Measurements from ENCODE around the gene PRAC1. TPM values are rescaled to one million over a fixed set of nuclear protein-coding genes. Genes with fewer than 3 reads are reported as not detected.

The PRAC1 gene
- total RNA-seq, 1 experiment from 2014 or later: not detected

GRCh38 chr17:48746916-48747444 lies 24.7 kb upstream of the PRAC1 start:
- Histone ChIP-seq H3K9me3 (ENCODE audit: insufficient read depth, low read depth) (no peaks in the 10 kb centered on the region), H3K27ac (no peak overlapping the region), H3F3A (ENCODE audit: insufficient read depth, low read depth) (no peaks in the 10 kb centered on the region), H3K4me3 (no peak overlapping the region), H2AFZ (no peak overlapping the region), H3K79me2 (ENCODE audit: low read depth) (no peaks in the 10 kb centered on the region), H4K20me1 (ENCODE audit: insufficient read depth) (no peaks in the 10 kb centered on the region), H3K36me3 (ENCODE audit: low read depth) (no peaks in the 10 kb centered on the region), H3K9me2 (ENCODE audit: insufficient read depth) (no peaks in the 10 kb centered on the region), H3K4me2 (no peak overlapping the region), H3K4me1 (replicated peaks; ENCODE audit: insufficient read depth) (no peaks in the 10 kb centered on the region), H3K27me3 (ENCODE audit: insufficient read depth, low read depth) (peaks cover 96% of the 10 kb centered on the region)
- ChIA-PET CTCF (no interaction called here), POLR2A (ENCODE audit: unreplicated experiment) (no interaction called here)
- no TSS peak for BruUV-seq (replicated peaks)
- DNase-seq: no peak
- TF ChIP-seq CTCF (conservative IDR thresholded peaks at IDR 0.05) (no peak), EZH2 (IDR thresholded peaks at IDR 0.05; ENCODE audit: low read depth) (no peak)
- intact Hi-C loops (cut with micrococcal nuclease; ENCODE audit: unreplicated experiment): no loop called here

GRCh38 chr17:48745381-48746275 lies 23.3 kb upstream of the PRAC1 start:
- ChIA-PET POLR2A (ENCODE audit: unreplicated experiment) (interaction anchor here (0.6 to 0.7 kb wide), 2 partner anchors 248 to 415 kb away, joined by 5 to 6 read pairs; no protein-coding TSS in a partner anchor), CTCF (no interaction called here)
- Histone ChIP-seq H3K27me3 (ENCODE audit: insufficient read depth, low read depth) (peaks cover 96% of the 10 kb centered on the region), H3K4me1 (replicated peaks; ENCODE audit: insufficient read depth) (no peaks in the 10 kb centered on the region), H3K4me2 (no peak overlapping the region), H2AFZ (no peak overlapping the region), H3K9me3 (ENCODE audit: insufficient read depth, low read depth) (no peaks in the 10 kb centered on the region), H3K9me2 (ENCODE audit: insufficient read depth) (no peaks in the 10 kb centered on the region), H3K4me3 (no peak overlapping the region), H3F3A (ENCODE audit: insufficient read depth, low read depth) (no peaks in the 10 kb centered on the region), H3K36me3 (ENCODE audit: low read depth) (no peaks in the 10 kb centered on the region), H3K27ac (no peak overlapping the region), H4K20me1 (ENCODE audit: insufficient read depth) (no peaks in the 10 kb centered on the region), H3K79me2 (ENCODE audit: low read depth) (no peaks in the 10 kb centered on the region)
- TF ChIP-seq EZH2 (IDR thresholded peaks at IDR 0.05; ENCODE audit: low read depth) (no peak), CTCF (conservative IDR thresholded peaks at IDR 0.05) (no peak)
- DNase-seq: no peak
- no TSS peak for BruUV-seq (replicated peaks)
- intact Hi-C loops (cut with micrococcal nuclease; ENCODE audit: unreplicated experiment): no loop called here

- Histone ChIP-seq H3K4me2 (no peak overlapping the region), H3K27ac (no peak overlapping the region), H2AFZ (no peak overlapping the region), H3K79me2 (ENCODE audit: low read depth) (no peaks in the 10 kb centered on the region), H3K36me3 (ENCODE audit: low read depth) (no peaks in the 10 kb centered on the region), H3F3A (ENCODE audit: insufficient read depth, low read depth) (no peaks in the 10 kb centered on the region), H3K4me1 (replicated peaks; ENCODE audit: insufficient read depth) (no peaks in the 10 kb centered on the region), H3K9me2 (ENCODE audit: insufficient read depth) (no peaks in the 10 kb centered on the region), H3K4me3 (no peak overlapping the region), H4K20me1 (ENCODE audit: insufficient read depth) (no peaks in the 10 kb centered on the region), H3K9me3 (ENCODE audit: insufficient read depth, low read depth) (no peaks in the 10 kb centered on the region), H3K27me3 (ENCODE audit: insufficient read depth, low read depth) (peaks cover 95% of the 10 kb centered on the region)
- intact Hi-C loops (cut with micrococcal nuclease; ENCODE audit: unreplicated experiment): no loop called here
- DNase-seq: no peak
- CTCF ChIA-PET: no interaction called here
- POLR2A ChIA-PET (ENCODE audit: unreplicated experiment): no interaction called here
- TF ChIP-seq CTCF (conservative IDR thresholded peaks at IDR 0.05) (no peak), EZH2 (IDR thresholded peaks at IDR 0.05; ENCODE audit: low read depth) (no peak)
- no TSS peak for BruUV-seq (replicated peaks)
Observed at GRCh38 chr17:48740537-48740936, 18.2 kb upstream of the PRAC1 start.
